Fibroblast of skin of back (primary cell): Measurements from ENCODE around the gene ACOT4.
A peak's percentile ranks its signal among the peaks of the same experiment; 100 is the strongest.
"Not testable (repeated sequence)": the region's sequence is repeated elsewhere in the genome, so short reads cannot be mapped to it uniquely, and the experiment has no call there.

Source experiments
- DNase-seq: peaks from one replicate; pipeline ENCODE4 v3.0.0-alpha.2; 2013

ACOT4 gene

DNA sequence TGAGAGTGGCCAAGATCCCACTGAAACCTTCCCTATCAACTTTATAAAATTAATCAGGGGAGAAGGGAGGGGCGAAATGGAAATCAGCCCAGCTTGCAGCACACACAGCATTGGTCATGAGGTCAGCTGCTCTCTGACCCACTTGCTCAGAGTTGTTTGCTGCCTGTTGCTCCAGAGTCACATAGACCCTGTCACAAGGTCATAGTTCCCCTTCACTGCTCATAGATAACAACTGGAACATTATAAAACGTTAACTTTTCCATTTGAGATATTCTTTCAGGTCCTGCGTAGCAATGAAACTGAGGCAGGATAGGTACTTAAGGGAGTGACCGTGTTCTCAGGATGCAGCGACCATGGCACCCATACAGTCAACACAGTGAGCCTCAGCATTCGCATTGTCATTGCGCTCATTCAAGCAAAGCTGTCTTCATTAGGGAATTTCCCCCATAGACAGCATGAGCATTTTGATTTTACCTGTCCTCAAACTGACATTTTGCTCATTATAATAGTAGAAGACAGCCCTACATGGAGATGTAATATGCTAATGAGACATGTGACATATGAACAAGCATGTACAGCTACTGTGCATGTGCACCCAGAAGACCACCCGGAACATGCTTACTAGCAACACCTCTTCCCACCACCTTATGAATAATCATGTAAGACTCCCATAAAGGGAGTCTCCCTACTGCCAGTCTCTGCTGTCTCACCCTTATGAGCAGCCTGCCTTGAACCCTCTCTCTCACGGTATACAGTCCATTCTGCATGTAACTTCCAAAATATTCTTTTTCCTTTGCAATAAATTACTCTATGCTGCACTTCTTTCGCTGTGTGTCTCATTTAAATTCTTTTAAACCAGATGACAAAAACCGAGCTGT is 9.3 kb upstream of the ACOT4 start:
- not testable (repeated sequence) for DNase-seq

DNA sequence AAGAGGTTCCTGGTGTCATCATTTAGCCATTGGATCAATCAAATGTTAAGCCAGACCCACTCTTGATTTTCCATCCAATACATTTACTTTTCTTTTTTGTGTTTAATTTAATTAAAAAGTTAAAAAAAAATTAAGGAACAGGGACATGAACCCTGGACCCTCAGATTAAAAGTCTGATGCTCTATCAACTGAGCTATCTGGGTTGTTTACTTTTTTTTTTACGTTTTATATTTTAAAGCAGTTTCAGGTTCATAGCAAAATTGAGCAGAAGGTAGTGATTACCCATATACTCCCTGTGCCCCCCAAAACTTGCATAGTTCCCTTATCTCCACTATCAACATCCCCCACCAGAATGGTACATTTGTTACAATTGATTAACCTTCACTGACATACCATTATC is 3.0 kb upstream of the ACOT4 start:
- no peak for DNase-seq

DNA sequence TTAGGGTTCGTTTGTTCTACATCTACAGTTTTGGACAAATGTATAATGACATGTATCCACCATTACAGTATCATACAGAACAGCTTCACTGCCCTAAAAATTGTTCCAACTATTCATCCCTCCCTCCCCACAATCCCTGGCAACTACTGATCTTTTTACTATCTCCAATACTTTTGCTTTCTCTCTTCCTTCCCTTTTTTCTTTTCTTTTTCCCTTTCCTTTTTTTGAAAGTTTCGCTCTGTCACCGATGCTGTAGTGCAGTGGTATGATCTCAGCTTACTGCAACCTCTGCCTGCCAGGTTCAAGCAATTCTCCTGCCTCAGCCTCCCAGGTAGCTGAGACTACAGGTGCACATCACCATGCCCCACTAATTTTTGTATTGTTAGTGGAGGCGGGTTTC is 2.6 kb upstream of the ACOT4 start:
- no peak for DNase-seq

DNA sequence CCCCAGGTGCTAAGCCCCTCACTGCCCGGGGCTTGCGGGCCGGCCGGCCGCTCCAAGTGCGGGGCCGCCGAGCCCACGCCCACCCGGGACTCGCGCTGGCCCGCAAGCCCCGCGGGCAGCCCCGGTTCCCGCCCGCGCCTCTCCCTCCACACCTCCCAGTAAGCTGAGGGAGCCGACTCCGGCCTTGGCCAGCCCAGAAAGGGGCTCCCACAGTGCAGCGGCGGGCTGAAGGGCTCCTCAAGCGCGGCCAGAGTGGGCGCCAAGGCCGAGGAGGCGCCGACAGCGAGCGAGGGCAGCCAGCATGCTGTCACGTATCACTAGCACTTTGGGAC is 1.0 kb upstream of the ACOT4 start:
- DNase-seq: not testable (repeated sequence)

DNA sequence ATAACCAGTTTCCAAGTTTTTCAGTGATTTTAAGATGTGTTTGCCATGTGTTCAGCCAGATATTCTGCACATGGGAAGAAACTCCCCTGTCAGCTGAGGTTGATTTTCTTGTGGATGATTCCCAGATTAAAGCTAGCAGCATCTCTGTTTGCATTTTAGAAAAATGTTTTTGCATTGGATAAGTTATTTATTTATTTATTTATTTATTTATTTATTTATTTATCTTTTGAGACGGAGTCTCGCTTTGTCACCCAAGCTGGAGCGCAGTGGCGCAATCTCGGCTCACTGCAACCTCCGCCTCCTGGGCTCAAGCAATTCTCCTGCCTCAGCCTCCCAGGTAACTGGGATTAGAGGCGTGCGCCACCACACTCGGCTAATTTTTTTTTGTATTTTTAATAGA is 2.8 kb downstream of the ACOT4 start:
- no peak for DNase-seq

DNA sequence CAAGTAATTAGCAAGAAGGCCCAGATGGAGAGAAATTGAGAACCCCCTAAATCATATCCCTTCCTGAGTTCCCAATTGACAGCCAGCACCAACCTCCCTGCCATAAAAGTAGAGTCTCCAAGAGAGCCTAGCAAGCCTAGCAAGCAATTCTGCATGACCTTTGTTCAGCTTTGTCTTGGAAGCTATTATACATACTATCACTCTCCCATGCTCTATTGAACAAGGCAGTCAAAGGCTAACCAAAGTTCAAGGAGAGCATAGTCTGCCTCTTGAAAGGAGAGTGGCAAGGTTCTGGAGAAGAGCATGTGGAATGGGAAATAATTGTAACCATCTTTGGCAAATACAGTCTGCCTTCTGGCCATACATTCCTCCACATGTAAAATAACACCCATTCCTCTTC is 7.8 kb downstream of the ACOT4 start:
- no peak for DNase-seq

DNA sequence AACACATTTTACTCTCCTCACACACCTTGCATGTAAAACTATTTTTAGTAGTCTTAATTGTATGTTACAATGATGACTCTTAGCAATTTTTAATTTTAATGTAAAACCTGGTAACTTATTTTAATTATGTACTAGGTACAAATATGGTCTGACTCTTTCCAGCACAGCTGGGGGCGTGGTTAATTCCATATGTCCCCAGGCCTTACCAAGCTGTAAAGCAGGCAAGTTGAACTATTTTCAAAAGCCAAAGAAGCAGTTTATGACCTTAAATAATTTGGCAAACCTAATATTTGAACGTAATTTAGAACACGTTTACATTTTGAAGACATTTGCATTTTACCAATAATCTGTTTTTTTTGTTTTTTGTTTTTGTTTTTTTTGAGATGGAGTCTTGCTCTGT is 11.3 kb downstream of the ACOT4 start:
- no peak for DNase-seq

DNA sequence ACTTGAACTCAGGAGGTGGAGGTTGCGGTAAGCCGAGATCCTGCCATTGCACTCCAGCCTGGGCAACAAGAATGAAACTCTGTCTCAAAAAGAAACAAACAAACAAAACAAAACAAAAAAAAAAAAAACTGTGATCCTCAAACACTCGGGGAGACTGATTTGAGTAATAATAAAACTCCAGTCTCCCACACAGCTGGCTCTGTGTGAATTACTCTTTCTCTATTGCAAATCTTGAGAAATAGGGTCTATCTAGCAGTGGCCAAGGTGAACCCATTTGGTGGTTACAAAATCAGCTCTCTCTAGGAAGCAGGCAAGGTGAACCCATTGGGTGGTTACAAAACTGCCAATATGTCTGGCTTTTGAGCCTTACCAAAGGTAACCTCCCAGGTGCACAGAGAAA is 14.6 kb downstream of the ACOT4 start:
- no peak for DNase-seq

DNA sequence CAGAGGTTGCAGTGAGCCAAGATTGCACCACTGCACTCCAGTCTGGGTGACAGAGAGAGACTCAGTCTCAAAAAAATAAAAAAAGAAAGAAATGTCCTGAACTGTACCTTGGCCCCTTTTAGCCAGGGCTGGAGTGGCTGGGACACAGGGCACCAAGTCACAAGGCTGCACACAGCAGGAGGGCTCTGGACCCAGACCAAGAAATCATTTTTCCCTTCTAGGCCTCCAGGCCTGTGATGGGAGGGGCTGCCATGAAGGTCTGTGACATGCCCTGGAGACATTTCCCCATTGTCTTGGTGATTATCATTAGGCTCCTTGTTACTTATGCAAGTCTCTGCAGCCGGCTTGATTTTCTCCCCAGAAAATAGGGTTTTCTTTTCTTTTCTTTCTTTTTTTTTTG is 15.6 kb downstream of the ACOT4 start:
- DNase-seq: no peak

DNA sequence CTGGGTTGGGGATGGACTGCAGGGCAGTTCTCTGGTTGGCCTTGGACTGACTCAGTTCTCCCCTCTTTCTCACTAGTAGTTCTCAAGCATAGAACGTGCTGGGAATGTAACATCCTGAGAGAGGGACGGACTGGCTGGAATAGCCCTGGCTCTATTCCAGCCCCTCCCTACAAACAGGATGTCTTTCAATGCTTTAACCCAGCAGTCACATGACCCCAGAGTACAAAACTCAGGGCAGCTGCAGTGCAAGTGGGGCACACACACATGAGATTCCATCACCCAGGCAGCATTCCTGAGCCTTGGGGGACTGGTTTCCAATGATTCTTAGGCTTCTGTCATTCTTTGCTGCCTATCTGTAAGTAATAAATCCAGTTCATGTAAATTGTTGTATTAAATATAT is 19.0 kb downstream of the ACOT4 start:
- DNase-seq: peak; percentile 51

DNA sequence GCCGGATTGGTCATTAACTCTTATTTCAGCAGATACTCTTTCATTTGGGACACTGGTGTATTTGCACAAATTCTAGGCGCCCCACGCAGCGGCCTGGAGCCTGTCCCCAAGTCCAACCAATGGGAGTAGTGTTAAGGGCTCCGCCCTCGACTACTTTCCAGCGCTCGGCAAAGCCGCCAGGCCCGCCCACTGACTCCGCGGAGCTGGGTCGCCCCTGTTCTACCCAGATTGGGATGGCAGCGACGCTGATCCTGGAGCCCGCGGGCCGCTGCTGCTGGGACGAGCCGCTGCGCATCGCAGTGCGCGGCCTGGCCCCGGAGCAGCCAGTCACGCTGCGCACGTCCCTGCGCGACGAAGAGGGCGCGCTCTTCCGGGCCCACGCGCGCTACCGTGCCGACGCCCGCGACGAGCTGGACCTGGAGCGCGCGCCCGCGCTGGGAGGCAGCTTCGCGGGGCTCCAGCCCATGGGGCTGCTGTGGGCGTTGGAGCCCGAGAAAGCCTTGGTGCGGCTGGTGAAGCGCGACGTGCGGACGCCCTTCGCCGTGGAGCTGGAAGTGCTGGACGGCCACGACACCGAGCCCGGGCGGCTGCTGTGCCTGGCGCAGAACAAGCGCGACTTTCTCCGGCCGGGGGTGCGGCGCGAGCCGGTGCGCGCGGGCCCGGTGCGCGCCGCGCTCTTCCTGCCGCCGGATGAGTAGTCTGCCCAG is 20.8 kb downstream of the ACOT4 start, which contains the start of gene ACOT6:
ACOT6 (plus strand) TSS at position 179 of the 707 bp plus-strand sequence; CDS start at position 234, 55 bp downstream.
- peak; percentile 78 for DNase-seq

DNA sequence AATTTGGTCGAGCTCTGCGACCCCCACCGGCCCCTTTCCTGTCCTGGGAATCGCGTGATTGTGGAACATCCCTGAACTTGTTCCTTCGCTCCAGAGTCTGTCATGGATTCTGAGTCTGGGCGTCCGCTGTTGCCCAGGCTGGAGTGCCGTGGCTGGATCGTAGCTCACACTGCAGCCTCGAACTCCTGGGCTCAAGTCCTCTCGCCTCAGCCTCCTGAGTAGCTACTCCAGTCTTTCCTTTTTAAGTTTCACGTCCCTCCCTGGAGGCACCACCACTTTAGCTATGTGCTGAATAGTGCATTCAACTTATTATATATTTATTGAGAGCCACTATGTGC is 21.3 kb downstream of the ACOT4 start:
- no peak for DNase-seq

DNA sequence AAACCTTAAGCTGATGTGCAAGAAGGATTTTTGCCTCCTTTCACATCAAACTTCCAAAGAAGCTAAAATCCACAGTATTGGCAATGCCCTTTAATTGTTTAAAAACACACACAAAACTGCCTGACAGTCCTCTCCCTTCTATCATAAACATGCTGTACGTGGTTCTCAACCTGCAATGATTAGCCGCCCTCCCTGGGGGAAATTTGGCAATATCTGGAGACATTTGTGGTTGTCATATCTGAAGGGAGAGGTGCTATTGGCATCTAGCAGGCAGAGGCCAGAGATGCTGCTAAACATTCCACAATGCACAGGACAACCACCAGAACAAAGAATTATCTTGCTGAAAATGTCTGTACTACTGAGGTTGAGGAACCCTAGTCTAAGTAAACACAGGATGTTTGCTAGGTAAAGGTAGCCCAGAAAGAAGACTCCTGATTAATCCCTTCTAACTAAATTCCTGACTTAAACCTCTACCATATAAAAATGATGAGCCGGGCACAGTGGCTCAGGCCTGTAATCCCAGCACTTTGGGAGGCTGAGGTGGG is 21.8 kb downstream of the ACOT4 start:
- DNase-seq: no peak

DNA sequence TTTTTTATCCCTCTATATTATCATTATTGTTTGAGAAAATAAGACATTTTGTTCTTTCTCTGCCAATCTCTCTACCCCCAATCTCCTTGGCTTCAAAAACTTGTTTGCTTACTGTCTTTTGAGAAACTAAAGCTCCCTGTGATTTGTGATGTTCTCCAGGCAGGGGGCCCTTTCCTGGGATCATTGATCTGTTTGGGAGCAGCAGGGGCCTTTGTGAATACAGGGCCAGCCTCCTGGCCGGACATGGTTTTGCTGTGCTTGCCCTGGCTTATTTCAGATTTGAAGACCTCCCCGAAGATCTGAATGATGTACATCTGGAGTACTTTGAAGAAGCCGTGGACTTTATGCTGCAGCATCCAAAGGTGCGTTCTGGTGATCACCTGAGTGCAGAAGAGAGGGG is 25.2 kb downstream of the ACOT4 start:
- no peak for DNase-seq

DNA sequence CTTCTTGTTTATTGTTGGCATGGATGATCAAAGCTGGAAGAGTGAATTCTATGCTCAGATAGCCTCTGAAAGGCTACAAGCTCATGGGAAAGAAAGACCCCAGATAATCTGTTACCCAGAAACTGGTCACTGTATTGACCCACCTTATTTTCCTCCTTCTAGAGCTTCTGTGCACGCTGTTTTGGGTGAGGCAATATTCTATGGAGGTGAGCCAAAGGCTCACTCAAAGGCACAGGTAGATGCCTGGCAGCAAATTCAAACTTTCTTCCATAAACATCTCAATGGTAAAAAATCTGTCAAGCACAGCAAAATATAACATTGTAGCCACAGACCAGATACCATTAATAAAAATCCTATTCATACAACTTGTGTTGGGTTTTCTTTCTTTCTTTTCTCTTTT is 27.9 kb downstream of the ACOT4 start:
- no peak for DNase-seq

DNA sequence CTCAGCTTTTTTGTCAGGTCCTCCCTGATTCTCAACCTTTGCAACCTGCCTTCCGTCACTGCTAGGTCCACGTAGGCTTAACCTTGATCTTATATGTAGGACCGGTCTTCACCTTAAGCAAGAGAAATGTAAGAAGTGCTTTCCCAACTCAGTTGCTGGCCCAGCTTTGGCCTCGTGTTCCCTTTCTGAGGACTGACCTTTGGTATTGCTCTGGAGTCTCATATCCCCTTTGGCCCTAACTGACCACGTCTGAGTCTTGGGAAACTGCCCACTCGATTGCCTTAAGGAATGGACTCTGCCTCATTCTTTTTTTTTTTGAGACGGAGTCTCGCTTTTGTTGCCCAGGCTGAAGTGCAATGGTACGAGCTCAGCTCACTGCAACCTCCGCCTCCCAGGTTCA is 28.6 kb downstream of the ACOT4 start:
- no peak for DNase-seq

DNA sequence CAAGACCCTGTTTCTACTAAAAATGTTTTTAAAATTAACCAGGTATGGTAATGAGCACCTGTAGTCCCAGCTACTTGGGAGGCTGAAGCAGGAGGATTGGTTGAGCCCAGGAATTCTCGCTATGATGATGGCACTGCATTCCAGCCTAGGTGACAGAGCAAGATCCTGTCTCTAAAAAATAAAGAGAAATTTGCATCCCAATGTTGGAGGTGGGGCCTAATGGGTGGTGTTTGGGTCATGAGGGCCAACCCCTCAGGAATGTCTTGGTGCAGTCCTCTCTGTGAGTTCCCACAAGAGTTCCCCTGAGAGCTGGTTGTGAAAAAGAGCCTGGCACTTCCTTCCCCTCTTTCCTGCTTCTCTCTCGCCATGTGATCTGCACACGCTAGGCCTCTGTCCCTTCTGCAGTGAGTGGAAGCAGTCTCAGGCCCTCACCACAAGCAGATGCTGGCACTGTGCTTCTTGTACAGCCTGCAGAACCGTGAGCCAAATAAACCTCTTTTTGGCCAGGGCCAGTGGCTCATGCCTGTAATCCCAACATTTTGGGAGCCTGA is 31.9 kb downstream of the ACOT4 start:
- DNase-seq: no peak

DNA sequence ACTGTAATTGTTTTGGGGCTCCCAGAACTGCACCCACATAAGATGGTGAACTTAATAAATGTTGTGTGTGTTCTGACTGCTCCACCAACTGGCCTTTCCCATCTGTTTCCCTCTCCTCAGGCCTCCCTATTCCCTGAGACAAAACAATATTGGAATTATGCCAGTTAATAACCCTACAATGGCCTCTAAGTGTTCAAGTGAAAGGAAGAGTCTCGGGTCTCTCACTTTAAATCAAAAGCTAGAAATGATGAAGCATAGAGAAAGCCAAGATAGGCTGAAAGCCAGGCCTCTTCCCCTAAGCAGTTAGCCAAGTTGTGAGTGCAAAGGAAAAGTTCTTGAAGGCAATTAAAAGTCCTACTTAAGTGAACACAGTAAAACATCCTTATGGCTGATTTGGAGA is 34.0 kb downstream of the ACOT4 start:
- no peak for DNase-seq

DNA sequence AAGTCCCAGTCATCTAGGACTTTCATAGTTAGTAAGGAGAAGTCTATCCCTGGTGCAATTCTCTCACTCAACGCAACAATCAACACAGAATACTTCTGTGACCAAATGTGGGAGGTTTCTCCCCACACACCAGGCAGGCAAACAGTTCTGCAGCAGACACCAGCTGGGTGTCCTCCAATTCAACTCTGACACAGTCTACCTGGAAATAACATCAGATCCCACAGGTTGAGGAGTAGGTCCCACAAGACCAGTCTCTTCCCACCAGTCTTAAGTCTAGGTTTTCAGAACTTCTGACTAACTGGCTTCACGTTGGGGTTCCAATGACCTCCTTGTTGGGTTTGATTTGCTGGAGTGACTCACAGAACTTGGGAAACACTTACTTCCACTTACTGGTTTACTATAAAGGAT is 35.5 kb downstream of the ACOT4 start:
- DNase-seq: no peak

DNA sequence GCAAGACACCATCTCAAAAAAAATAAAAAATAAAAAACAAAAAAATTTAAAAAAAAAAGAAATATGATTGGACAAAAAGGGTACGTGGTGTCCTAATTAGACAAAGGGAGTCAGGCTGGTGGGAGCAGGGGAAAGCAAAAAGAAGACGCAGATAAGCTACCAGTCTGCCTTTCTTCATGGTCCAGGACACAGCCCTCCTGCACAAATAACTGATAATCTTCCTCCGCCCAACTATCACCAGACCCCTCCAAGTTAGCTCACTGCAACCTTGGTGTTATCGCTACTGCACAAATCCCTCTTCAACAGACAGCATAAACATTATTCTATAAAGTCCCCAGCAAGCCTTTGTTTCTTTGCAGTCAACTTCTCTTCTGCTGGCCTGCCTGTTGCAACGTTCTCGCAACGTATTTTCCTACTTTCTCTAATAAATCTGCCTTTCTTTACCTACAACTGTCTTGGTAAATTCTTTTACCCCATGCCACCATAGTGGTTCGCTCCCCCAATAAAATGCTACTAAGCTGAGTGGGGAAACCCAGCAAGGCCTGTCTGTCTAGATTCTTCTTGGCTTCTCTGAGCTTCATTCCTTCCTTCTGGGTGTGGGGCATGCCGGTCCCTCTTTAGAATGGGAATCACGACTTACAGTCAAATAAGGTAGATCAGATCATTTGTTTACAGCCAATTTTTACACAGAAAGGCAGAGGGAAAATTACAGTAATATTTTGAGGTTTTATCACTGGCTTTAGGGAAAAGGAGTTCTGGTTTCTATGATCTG is 38.5 kb downstream of the ACOT4 start:
- no peak for DNase-seq

DNA sequence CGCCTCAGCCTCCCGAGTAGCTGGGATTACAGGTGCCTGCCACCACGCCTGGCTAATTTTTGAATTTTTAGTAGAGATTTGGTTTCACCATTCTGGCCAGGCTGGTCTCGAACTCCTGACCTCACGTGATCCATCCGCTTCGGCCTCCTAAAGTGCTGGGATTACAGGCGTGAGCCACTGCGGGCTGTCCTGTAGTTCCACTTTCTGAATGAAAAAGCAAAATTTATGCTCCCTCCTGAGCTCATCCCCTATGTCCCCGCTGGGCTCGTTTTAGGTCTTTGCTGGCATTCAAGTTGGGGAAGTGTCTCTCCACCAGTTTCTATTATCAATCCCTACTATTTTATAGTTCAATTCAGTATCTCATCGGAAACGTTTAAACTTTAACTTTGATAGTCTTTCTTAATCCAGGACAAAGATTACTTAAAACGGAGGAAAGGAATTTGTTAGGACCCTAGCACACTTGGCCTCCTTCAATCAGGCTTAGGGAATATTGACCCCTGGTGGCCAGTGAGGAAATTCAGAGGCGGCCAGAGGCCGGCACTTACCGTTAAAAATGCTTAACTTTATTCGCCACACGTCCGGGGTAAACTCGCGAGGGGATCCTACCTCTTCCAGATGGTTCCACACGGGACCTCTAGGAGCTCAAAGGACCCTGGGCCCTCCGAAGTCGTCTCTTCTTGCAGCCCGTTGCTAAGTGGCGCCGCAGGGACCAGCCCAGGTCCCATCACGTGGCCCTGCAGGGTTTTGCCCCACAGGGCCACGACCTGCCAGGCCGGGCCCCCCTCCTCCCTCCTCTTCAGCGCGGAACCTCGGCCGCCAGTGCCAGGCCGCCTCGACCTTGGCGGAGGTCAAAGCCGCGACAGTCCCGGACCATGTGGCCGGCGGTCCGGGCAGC is 41.7 kb downstream of the ACOT4 start:
- peak; percentile 70 for DNase-seq
